ENCODE results near the gene PIGQ. TPM values are rescaled to one million over a fixed set of nuclear protein-coding genes. Genes with fewer than 3 reads are reported as not detected.

Gene PIGQ
- total and polyA plus RNA-seq, 2 of the 13 experiments (the other 11 are each of a cell fraction or from before 2014, with no cell fraction given): 7.7 to 19.7 TPM

DNA sequence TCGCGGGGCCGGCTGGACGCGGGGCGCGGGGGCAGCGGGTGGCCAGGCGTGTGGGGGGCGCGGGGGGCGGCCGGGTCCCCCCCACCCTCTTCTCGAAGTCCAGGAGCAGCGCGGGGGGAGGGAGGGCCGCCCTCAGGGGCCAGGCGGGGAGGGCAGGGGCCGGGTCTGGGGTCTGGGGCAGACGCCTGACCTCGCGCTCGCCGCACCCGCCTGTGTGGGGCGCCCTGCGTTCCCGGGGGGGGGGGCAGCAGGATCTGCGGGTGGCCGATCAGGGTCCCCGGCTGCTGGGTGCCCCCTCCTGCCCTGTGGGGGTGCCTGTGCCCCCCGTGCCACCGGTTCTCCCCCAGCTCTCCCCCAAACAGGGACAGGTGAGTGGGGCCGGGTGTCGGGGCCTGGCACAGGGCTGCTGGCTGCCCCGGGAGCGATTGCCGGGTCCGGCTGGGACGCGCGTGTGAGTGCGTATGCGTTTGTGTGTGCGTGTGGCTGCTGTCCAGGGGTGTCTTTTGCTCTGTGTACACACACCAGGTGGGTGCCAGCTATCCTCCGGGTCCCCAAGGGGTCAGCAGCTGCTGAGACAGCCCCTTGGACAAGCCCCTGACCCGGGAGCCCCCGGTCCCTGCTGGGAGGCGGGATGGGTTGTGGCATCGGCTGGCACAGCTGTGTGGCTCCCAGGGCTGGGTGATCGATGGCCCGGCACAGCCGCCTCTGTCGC lies 8.9 kb upstream of the PIGQ start:
- POLR2A ChIA-PET: interaction anchor here (0.5 kb wide), 1 partner anchor 860 kb away, joined by 3 read pairs; no protein-coding TSS in a partner anchor
- H3K9ac ChIP-seq (ENCODE audit: insufficient read depth, low read depth, low read length): 0 out of 2 replicates have a peak overlapping the region, but pooled peaks have one; percentile 25
- H3K27ac ChIP-seq (ENCODE audit: extremely low read length, insufficient read depth, low read length): no peak overlapping the region
- no peaks in the 10 kb centered on the region for H3K36me3 ChIP-seq (replicated peaks in 1 of 2; ENCODE audit: control insufficient read depth in 1 of 2, insufficient read depth in 2 of 2, low read length in 2 of 2)
- ATAC-seq (no peak), FAIRE-seq (no peak), DNase-seq (ENCODE audit: low spot score) (no peak)
- no peaks in the 10 kb centered on the region for H3K79me2 ChIP-seq (ENCODE audit: insufficient read depth, low read length)
- in situ Hi-C loops (cut with HindIII; ENCODE audit: extremely low pct_ligation_motif_present, low pct_unique_long_range_greater_than_20kb): no loop called here
- 0% methylated on average over 2 of the region's 54 CpGs for WGBS (ENCODE audit: low lambda C conversion rate)
- peak overlapping the region in 2 of 3 experiments; percentile 25 to 46; a peak in 2 of 6 replicates for H3K4me3 ChIP-seq (replicated peaks in 1 of 3; ENCODE audit: insufficient read depth in 1 of 3, low read depth in 2 of 3, low read length in 3 of 3)
- CTCF ChIA-PET (ENCODE audit: low intra/inter-chr PET ratio, low total read pairs): no interaction called here
- H3K4me2 ChIP-seq (ENCODE audit: low read depth, low read length): peak overlapping the region; percentile 58
- H3K9me3 ChIP-seq (ENCODE audit: low read length): no peaks in the 10 kb centered on the region
- no peaks in the 10 kb centered on the region for H4K20me1 ChIP-seq (ENCODE audit: insufficient read depth, low read length)
- peaks cover 17 to 61% of the 10 kb centered on the region in 2 experiments for H3K27me3 ChIP-seq (ENCODE audit: control insufficient read depth in 1 of 2, insufficient read depth in 2 of 2, low read length in 2 of 2)
- peaks cover 72% of the 10 kb centered on the region for H3K4me1 ChIP-seq (ENCODE audit: insufficient read depth, low read length)
- H2AFZ ChIP-seq (ENCODE audit: low read length): no peak overlapping the region
- intact Hi-C loops (cut with micrococcal nuclease; ENCODE audit: unreplicated experiment): no loop called here
- no TSS peak for BruUV-seq (replicated peaks)
- no peak for TF ChIP-seq THYN1 (CRISPR knock-in tag; IDR thresholded peaks at IDR 0.05; ENCODE audit: borderline replicate concordance, low read depth)
- TF ChIP-seq, protein P1, sequence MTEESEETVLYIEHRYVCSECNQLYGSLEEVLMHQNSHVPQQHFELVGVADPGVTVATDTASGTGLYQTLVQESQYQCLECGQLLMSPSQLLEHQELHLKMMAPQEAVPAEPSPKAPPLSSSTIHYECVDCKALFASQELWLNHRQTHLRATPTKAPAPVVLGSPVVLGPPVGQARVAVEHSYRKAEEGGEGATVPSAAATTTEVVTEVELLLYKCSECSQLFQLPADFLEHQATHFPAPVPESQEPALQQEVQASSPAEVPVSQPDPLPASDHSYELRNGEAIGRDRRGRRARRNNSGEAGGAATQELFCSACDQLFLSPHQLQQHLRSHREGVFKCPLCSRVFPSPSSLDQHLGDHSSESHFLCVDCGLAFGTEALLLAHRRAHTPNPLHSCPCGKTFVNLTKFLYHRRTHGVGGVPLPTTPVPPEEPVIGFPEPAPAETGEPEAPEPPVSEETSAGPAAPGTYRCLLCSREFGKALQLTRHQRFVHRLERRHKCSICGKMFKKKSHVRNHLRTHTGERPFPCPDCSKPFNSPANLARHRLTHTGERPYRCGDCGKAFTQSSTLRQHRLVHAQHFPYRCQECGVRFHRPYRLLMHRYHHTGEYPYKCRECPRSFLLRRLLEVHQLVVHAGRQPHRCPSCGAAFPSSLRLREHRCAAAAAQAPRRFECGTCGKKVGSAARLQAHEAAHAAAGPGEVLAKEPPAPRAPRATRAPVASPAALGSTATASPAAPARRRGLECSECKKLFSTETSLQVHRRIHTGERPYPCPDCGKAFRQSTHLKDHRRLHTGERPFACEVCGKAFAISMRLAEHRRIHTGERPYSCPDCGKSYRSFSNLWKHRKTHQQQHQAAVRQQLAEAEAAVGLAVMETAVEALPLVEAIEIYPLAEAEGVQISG (CRISPR knock-in tag; IDR thresholded peaks at IDR 0.05): no peak
- TF ChIP-seq ZNF883 (CRISPR knock-in tag; IDR thresholded peaks at IDR 0.05; ENCODE audit: not compliant biosample characterization): no peak
- TF ChIP-seq PAF1 (CRISPR knock-in tag; IDR thresholded peaks at IDR 0.05): no peak
- no peak for TF ChIP-seq KDM3A (CRISPR knock-in tag; IDR thresholded peaks at IDR 0.05; ENCODE audit: low read depth)
- no peak for TF ChIP-seq ZFP36L2 (CRISPR knock-in tag; IDR thresholded peaks at IDR 0.05)
- no peak for TF ChIP-seq ZNF747 (CRISPR knock-in tag; IDR thresholded peaks at IDR 0.05; ENCODE audit: borderline replicate concordance)
- TF ChIP-seq WIZ (CRISPR knock-in tag; IDR thresholded peaks at IDR 0.05): no peak
- TF ChIP-seq ZNF274 (CRISPR knock-in tag; IDR thresholded peaks at IDR 0.05): no peak
- TF ChIP-seq, protein P2, sequence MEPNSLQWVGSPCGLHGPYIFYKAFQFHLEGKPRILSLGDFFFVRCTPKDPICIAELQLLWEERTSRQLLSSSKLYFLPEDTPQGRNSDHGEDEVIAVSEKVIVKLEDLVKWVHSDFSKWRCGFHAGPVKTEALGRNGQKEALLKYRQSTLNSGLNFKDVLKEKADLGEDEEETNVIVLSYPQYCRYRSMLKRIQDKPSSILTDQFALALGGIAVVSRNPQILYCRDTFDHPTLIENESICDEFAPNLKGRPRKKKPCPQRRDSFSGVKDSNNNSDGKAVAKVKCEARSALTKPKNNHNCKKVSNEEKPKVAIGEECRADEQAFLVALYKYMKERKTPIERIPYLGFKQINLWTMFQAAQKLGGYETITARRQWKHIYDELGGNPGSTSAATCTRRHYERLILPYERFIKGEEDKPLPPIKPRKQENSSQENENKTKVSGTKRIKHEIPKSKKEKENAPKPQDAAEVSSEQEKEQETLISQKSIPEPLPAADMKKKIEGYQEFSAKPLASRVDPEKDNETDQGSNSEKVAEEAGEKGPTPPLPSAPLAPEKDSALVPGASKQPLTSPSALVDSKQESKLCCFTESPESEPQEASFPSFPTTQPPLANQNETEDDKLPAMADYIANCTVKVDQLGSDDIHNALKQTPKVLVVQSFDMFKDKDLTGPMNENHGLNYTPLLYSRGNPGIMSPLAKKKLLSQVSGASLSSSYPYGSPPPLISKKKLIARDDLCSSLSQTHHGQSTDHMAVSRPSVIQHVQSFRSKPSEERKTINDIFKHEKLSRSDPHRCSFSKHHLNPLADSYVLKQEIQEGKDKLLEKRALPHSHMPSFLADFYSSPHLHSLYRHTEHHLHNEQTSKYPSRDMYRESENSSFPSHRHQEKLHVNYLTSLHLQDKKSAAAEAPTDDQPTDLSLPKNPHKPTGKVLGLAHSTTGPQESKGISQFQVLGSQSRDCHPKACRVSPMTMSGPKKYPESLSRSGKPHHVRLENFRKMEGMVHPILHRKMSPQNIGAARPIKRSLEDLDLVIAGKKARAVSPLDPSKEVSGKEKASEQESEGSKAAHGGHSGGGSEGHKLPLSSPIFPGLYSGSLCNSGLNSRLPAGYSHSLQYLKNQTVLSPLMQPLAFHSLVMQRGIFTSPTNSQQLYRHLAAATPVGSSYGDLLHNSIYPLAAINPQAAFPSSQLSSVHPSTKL (CRISPR knock-in tag; IDR thresholded peaks at IDR 0.05): no peak
- TF ChIP-seq ZNF879 (CRISPR knock-in tag; IDR thresholded peaks at IDR 0.05): no peak
- TF ChIP-seq SP140L (CRISPR knock-in tag; IDR thresholded peaks at IDR 0.05; ENCODE audit: borderline replicate concordance): no peak
- TF ChIP-seq, protein P3, sequence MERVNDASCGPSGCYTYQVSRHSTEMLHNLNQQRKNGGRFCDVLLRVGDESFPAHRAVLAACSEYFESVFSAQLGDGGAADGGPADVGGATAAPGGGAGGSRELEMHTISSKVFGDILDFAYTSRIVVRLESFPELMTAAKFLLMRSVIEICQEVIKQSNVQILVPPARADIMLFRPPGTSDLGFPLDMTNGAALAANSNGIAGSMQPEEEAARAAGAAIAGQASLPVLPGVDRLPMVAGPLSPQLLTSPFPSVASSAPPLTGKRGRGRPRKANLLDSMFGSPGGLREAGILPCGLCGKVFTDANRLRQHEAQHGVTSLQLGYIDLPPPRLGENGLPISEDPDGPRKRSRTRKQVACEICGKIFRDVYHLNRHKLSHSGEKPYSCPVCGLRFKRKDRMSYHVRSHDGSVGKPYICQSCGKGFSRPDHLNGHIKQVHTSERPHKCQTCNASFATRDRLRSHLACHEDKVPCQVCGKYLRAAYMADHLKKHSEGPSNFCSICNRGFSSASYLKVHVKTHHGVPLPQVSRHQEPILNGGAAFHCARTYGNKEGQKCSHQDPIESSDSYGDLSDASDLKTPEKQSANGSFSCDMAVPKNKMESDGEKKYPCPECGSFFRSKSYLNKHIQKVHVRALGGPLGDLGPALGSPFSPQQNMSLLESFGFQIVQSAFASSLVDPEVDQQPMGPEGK (CRISPR knock-in tag; IDR thresholded peaks at IDR 0.05): peak; percentile 26; the same call in 1 of the 2 replicates
- TF ChIP-seq ZNF839 (CRISPR knock-in tag; IDR thresholded peaks at IDR 0.05; ENCODE audit: borderline replicate concordance): no peak

Measured in HepG2 (cell line).